RPMI7951 (cell line): Measurements from ENCODE around the gene MAGEF1. TPM values are rescaled to one million over a fixed set of nuclear protein-coding genes. Genes with fewer than 3 reads are reported as not detected.

Source experiments
- DNase-seq: peaks from one replicate; pipeline ENCODE4 v3.0.0-alpha.2; 2012; ENCODE audit warnings: low read depth
- total RNA-seq: library from RNA; depleted of rRNA; stranded (reverse); fragments of >200 nt; shearing (Covaris generic); gene quantifications from 2 replicates; pipeline ENCODE4 v1.2.3, GENCODE V29; 2014

MAGEF1 gene
- total RNA-seq, 1 experiment from 2014 or later: 26.6 TPM

- DNase-seq: no peak
These were observed 21.5 kb downstream of the MAGEF1 start for GRCh38 chr3:184690192-184690883.

GRCh38 chr3:184688882-184689271 lies 23.0 kb downstream of the MAGEF1 start:
- no peak for DNase-seq

GRCh38 chr3:184688251-184688881 lies 23.5 kb downstream of the MAGEF1 start:
- peak; percentile 94 for DNase-seq

GRCh38 chr3:184687363-184688015 lies 24.4 kb downstream of the MAGEF1 start:
- DNase-seq: peak; percentile 28

GRCh38 chr3:184685646-184686045 lies 26.2 kb downstream of the MAGEF1 start:
- DNase-seq: no peak

GRCh38 chr3:184685055-184685454 lies 26.8 kb downstream of the MAGEF1 start:
- no peak for DNase-seq

- no peak for DNase-seq
These were observed 27.8 kb downstream of the MAGEF1 start for GRCh38 chr3:184683900-184684560.

- DNase-seq: no peak
These were observed 28.6 kb downstream of the MAGEF1 start for GRCh38 chr3:184683234-184683633.

- DNase-seq: no peak
These were observed 29.2 kb downstream of the MAGEF1 start for GRCh38 chr3:184682671-184683070.

GRCh38 chr3:184680385-184681345 lies 31.2 kb downstream of the MAGEF1 start:
- DNase-seq: no peak

- no peak for DNase-seq
These were observed 32.6 kb downstream of the MAGEF1 start for GRCh38 chr3:184679056-184679816.

GRCh38 chr3:184678317-184679055 lies 33.4 kb downstream of the MAGEF1 start:
- DNase-seq: no peak

- no peak for DNase-seq
These were observed 34.2 kb downstream of the MAGEF1 start for GRCh38 chr3:184677344-184678316.

- no peak for DNase-seq
These were observed 34.9 kb downstream of the MAGEF1 start for GRCh38 chr3:184676927-184677326.

- DNase-seq: no peak
These were observed 37.2 kb downstream of the MAGEF1 start for GRCh38 chr3:184674626-184675025.

- no peak for DNase-seq
These were observed 38.6 kb downstream of the MAGEF1 start for GRCh38 chr3:184672977-184673870.

GRCh38 chr3:184672335-184672734 lies 39.5 kb downstream of the MAGEF1 start:
- no peak for DNase-seq
